GM12892 (cell line): ENCODE data around the gene DHRS1.

Experiments used
- POLR2A ChIP-seq: IDR thresholded peaks from 2 replicates; pipeline ENCODE4 v1.6.1; 2011; ENCODE audit warnings: low read depth, low read length, control low read depth
- POLR2AphosphoS5 ChIP-seq: IDR thresholded peaks from 2 replicates; pipeline ENCODE4 v1.6.1; 2011; ENCODE audit warnings: low read depth, low read length, control low read depth

DNA sequence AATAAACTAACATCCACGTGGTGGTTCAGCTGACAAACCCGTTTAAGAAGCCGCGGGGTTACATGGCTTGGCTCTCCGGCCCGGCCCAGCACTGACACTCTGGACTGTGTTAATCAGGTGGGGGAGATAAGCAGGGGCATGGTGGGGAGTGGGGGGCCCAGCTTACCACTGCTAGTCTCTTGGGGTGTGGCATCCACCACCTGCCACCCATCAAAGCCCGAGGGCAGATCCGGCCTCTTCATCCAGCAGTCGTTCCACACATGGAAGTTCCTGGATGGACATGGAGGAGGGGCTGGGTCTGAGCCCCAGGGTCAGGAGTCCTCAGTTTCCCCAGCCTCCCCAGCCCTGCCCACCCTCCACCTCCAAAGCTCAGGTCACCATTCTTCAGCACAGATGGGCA, 41.5 kb downstream of the DHRS1 start:
- TF ChIP-seq POLR2AphosphoS5 (no peak), POLR2A (no peak)
